SK-N-SH (cell line): ENCODE data around the gene SEPHS2. TPM values are rescaled to one million over a fixed set of nuclear protein-coding genes. Genes with fewer than 3 reads are reported as not detected.

Experiments used
- CTCF ChIA-PET: fragments of 300-600, 350-600 bp; formaldehyde crosslinking; extraction: SDS; loops from one replicate; lab custom pipeline; 2021; lab: Yijun Ruan, JAX
- POLR2A ChIA-PET: fragments of 350-600 bp; sonication (Branson Sonifier 250); formaldehyde crosslinking; extraction: SDS; loops from one replicate; lab custom pipeline; 2020; ENCODE audit warnings: antibody characterized with exemption, inconsistent platforms; lab: Yijun Ruan, JAX
- DNase-seq: peaks from one replicate; pipeline ENCODE4 v3.0.0; 2012
- H2AFZ ChIP-seq: fragments of 200-600 bp; sonication (generic); 2 replicates; pipeline ENCODE4 v1.8.1; 2016; ENCODE audit warnings: antibody characterized with exemption, mild to moderate bottlenecking, low read depth
- H3F3A ChIP-seq: fragments of 200-600 bp; sonication (generic); replicated peaks from 2 replicates; pipeline ENCODE3; 2016; ENCODE audit warnings: antibody characterized with exemption, mild to moderate bottlenecking; ENCODE audit not compliant: insufficient read depth
- H3K27ac ChIP-seq, 2 experiments: fragments of 200-500 bp in 1 of 2; fragments of 200-600 bp in 1 of 2; sonication (Bioruptor generic) in 1 of 2; sonication (generic), shearing (Covaris generic) in 1 of 2; 2 replicates each; pipeline versions ENCODE4 v1.5.1 to v1.6.1; 2014 to 2016; ENCODE audit warnings: low read depth in 2 of 2, inconsistent platforms in 1 of 2, low read length in 1 of 2, mild to moderate bottlenecking in 1 of 2, mixed read lengths in 1 of 2
- H3K27me3 ChIP-seq: fragments of 200-600 bp; sonication (generic), shearing (Covaris generic); 2 replicates; pipeline ENCODE4 v1.6.1; 2016; ENCODE audit warnings: mixed run types; ENCODE audit not compliant: insufficient read depth
- H3K36me3 ChIP-seq, 2 experiments: fragments of 200-500 bp in 1 of 2; fragments of 200-600 bp in 1 of 2; sonication (Bioruptor generic) in 1 of 2; sonication (generic) in 1 of 2; replicated peaks in 1 of 2; 2 replicates each; pipeline versions ENCODE3 to v1.5.1; 2014 to 2016; ENCODE audit warnings: low read length in 1 of 2, mild to moderate bottlenecking in 1 of 2; ENCODE audit not compliant: insufficient read depth in 2 of 2, control insufficient read depth in 1 of 2
- H3K4me1 ChIP-seq, 2 experiments: fragments of 200-500 bp in 1 of 2; fragments of 200-600 bp in 1 of 2; sonication (Bioruptor generic) in 1 of 2; sonication (generic), shearing (Covaris generic) in 1 of 2; 2 replicates each; pipeline versions ENCODE4 v1.5.1 to v1.6.1; 2014 to 2016; ENCODE audit warnings: low read depth in 1 of 2, low read length in 1 of 2, mixed run types in 1 of 2; ENCODE audit not compliant: insufficient read depth in 2 of 2, control insufficient read depth in 1 of 2
- H3K4me2 ChIP-seq: fragments of 200-600 bp; sonication (generic), shearing (Covaris generic); 2 replicates; pipeline ENCODE4 v1.6.1; 2017; ENCODE audit warnings: mixed run types
- H3K4me3 ChIP-seq, 2 experiments: fragments of 200-500 bp in 1 of 2; fragments of 200-600 bp in 1 of 2; sonication (Bioruptor generic) in 1 of 2; sonication (generic), shearing (Covaris generic) in 1 of 2; 2 replicates each; pipeline versions ENCODE4 v1.5.1 to v1.8.1; 2014 to 2016; ENCODE audit warnings: low read depth in 2 of 2, inconsistent platforms in 1 of 2, low read length in 1 of 2, mild to moderate bottlenecking in 1 of 2, mixed read lengths in 1 of 2, moderate library complexity in 1 of 2
- H3K79me2 ChIP-seq: fragments of 200-600 bp; sonication (generic); 2 replicates; pipeline ENCODE4 v1.8.1; 2017; ENCODE audit warnings: mild to moderate bottlenecking; ENCODE audit not compliant: insufficient read depth
- H3K9ac ChIP-seq: fragments of 200-600 bp; sonication (generic); 2 replicates; pipeline ENCODE4 v1.6.1; 2017; ENCODE audit warnings: mixed run types
- H3K9me2 ChIP-seq: fragments of 200-600 bp; sonication (generic); 2 replicates; pipeline ENCODE4 v1.6.1; 2017; ENCODE audit warnings: mixed run types
- H3K9me3 ChIP-seq: fragments of 200-600 bp; sonication (generic); 2 replicates; pipeline ENCODE4 v1.6.1; 2017; ENCODE audit warnings: mixed run types, mild to moderate bottlenecking, moderate library complexity
- H4K20me1 ChIP-seq: fragments of 200-600 bp; sonication (generic); 2 replicates; pipeline ENCODE4 v1.6.1; 2017; ENCODE audit warnings: mild to moderate bottlenecking, mixed run types; ENCODE audit not compliant: insufficient read depth
- CHD2 ChIP-seq: fragments of 150-350 bp; IDR thresholded peaks from 2 replicates; pipeline ENCODE4 v1.6.1; 2018; ENCODE audit warnings: low read length; ENCODE audit not compliant: partially characterized antibody
- ELF1 ChIP-seq: IDR thresholded peaks from 2 replicates; pipeline ENCODE4 v1.4.0; 2012
- EZH2phosphoT487 ChIP-seq: fragments of 200-600 bp; sonication (generic); IDR thresholded peaks from 2 replicates; pipeline ENCODE4 v1.6.1; 2017; ENCODE audit warnings: low read depth, mixed run types, mild to moderate bottlenecking, antibody characterized with exemption, moderate library complexity, borderline replicate concordance
- FOXM1 ChIP-seq: IDR thresholded peaks from 2 replicates; pipeline ENCODE4 v1.4.0; 2012; ENCODE audit warnings: low read depth, mild to moderate bottlenecking
- GATA2 ChIP-seq: sonication (generic); formaldehyde crosslinking; IDR thresholded peaks from 2 replicates; pipeline ENCODE4 v1.5.0; 2020; ENCODE audit warnings: mild to moderate bottlenecking, missing genetic modification reagents
- JUND ChIP-seq: IDR thresholded peaks from 2 replicates; pipeline ENCODE4 v1.4.0; 2012
- MXI1 ChIP-seq: IDR thresholded peaks from 2 replicates; pipeline ENCODE4 v1.6.1; 2012; ENCODE audit warnings: mild to moderate bottlenecking, low read depth, low read length, improper control_type of control experiment
- NFIC ChIP-seq: IDR thresholded peaks from 2 replicates; pipeline ENCODE4 v1.4.0; 2012; ENCODE audit warnings: borderline replicate concordance
- NRF1 ChIP-seq: IDR thresholded peaks from 2 replicates; pipeline ENCODE4 v1.6.1; 2012; ENCODE audit warnings: low read depth, mild to moderate bottlenecking, low read length
- RAD21 ChIP-seq: IDR thresholded peaks from 2 replicates; pipeline ENCODE4 v1.6.1; 2012; ENCODE audit warnings: mild to moderate bottlenecking, low read length
- RFX5 ChIP-seq: IDR thresholded peaks from 2 replicates; pipeline ENCODE4 v1.6.1; 2012; ENCODE audit warnings: mild to moderate bottlenecking, improper control_type of control experiment, low read length
- RXRA ChIP-seq: IDR thresholded peaks from 2 replicates; pipeline ENCODE4 v1.4.0; 2012; ENCODE audit warnings: low read depth, mild to moderate bottlenecking, borderline replicate concordance
- SIN3A ChIP-seq: IDR thresholded peaks from 2 replicates; pipeline ENCODE4 v1.6.1; 2012; ENCODE audit warnings: low read depth, mild to moderate bottlenecking, low read length, moderate library complexity, borderline replicate concordance
- SMC3 ChIP-seq: IDR thresholded peaks from 2 replicates; pipeline ENCODE4 v1.6.1; 2012; ENCODE audit warnings: low read depth, low read length, improper control_type of control experiment
- TAF1 ChIP-seq: IDR thresholded peaks from 2 replicates; pipeline ENCODE4 v1.6.1; 2012; ENCODE audit warnings: low read depth, mild to moderate bottlenecking, low read length, moderate library complexity, borderline replicate concordance
- TCF12 ChIP-seq: IDR thresholded peaks from 2 replicates; pipeline ENCODE4 v1.4.0; 2012
- TEAD4 ChIP-seq: IDR thresholded peaks from 2 replicates; pipeline ENCODE4 v1.4.0; 2012; ENCODE audit warnings: mild to moderate bottlenecking, borderline replicate concordance; ENCODE audit not compliant: insufficient read depth
- WGBS: methylation state at CpG from one replicate; pipeline ENCODE4 v1.1.6; 2017; ENCODE audit warnings: low lambda C conversion rate; 5-methylcytosine and 5-hydroxymethylcytosine counted together
- polyA plus RNA-seq, 3 experiments: library from polyadenylated mRNA; depleted of rRNA; stranded (reverse); fragments of >200 nt; gene quantifications; 2 replicates each; pipeline ENCODE4 v1.2.3, GENCODE V29; 2012
- TF ChIP-seq, protein P1 (sequence below): fragments of 200-600 bp; sonication (generic); IDR thresholded peaks from 2 replicates; pipeline ENCODE4 v1.6.1; 2017; ENCODE audit warnings: antibody characterized with exemption, mild to moderate bottlenecking, moderate library complexity
- TF ChIP-seq, protein P2 (sequence below): IDR thresholded peaks from 2 replicates; pipeline ENCODE4 v1.4.0; 2012; ENCODE audit warnings: low read depth, borderline replicate concordance
- TF ChIP-seq, protein P3 (sequence below): fragments of 150-350 bp; IDR thresholded peaks from 2 replicates; pipeline ENCODE4 v1.6.1; 2017; ENCODE audit warnings: antibody characterized with exemption, low read length, low read depth, borderline replicate concordance
- TF ChIP-seq, protein P4 (sequence below): IDR thresholded peaks from 2 replicates; pipeline ENCODE4; 2012
- TF ChIP-seq, protein P5 (sequence below): IDR thresholded peaks from 2 replicates; pipeline ENCODE4 v1.6.1; 2012; ENCODE audit warnings: mild to moderate bottlenecking, low read depth, low read length, moderate library complexity
- TF ChIP-seq, protein P6 (sequence below): IDR thresholded peaks from 2 replicates; pipeline ENCODE4 v1.4.0; 2012; ENCODE audit warnings: low read depth

SEPHS2 gene
- polyA plus RNA-seq, 1 of the 3 experiments (the other 2 are of a cell fraction): 30.8 TPM

DNA sequence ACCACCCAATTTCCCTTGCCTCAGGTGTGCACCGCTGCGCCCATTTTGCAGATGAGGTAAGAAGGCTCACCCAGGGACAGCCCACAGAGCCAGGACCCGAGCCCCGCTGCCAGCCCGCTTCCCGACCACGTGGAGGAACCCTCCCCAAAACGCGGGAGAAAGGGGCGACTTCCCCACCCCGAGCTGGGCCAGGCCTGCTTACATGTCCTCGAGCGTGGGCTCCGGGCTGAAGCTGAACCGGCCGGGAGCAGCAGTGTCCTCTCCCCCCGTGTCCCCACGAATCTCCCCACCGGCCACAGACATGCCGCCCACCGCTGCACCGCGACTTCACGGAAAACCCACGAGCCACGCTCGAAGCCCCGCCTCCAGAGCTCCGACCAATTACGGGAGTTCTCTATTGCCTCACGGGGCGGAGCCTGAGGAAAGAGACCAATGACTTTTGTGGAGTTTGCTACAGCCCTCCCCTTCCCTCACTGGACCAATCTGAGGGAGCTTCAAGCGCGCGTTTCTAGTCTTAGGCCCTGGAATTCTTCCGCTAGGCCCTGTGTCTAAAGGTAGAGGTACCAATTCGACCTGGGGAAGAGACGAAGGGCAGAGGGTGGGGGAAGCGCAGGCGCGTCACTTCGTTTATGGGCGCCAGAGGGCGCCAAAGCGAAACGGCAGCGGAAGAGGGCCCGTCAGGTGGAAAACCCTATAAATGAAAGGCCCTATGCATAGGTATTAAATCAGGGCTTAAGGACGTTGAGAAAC, 15.8 kb downstream of the SEPHS2 start, which contains the start of gene DCTPP1:
TSS of gene DCTPP1 (minus strand) at position 353 of the 750 bp plus-strand sequence. CDS start at position 303, 50 bp downstream.
- Histone ChIP-seq H3K4me1 (peaks cover 6 to 10% of the 10 kb centered on the region in 2 experiments; a peak in 1 of 4 replicates), H3K9me2 (no peaks in the 10 kb centered on the region), H3K9me3 (no peaks in the 10 kb centered on the region), H3K36me3 (peaks cover 0 to 15% of the 10 kb centered on the region in 2 experiments), H3K27me3 (no peaks in the 10 kb centered on the region), H2AFZ (peak within 1 kb of the TSS; percentile 89), H3F3A (no peaks in the 10 kb centered on the region), H3K4me3 (peak within 1 kb of the TSS; percentile 69 to 82), H3K79me2 (peaks cover 43% of the 10 kb centered on the region), H3K4me2 (peak within 1 kb of the TSS; percentile 90), H3K27ac (peak within 1 kb of the TSS; percentile 41 to 56; a peak in 3 of 4 replicates), H4K20me1 (no peaks in the 10 kb centered on the region), H3K9ac (peak within 1 kb of the TSS; percentile 63)
- ChIA-PET CTCF (interaction anchor here (0.6 to 2.8 kb wide), 41 partner anchors 11 to 267 kb away, joined by 3 to 27 read pairs (median 4); partner anchors contain the start of genes FBRS, SEPHS2, ZNF747 and ZNF768), POLR2A (interaction anchor here (0.6 to 1.7 kb wide), 14 partner anchors 11 to 229 kb away, joined by 3 to 15 read pairs (median 4); partner anchors contain the start of genes ZNF688, ZNF689, ZNF768 and ZNF785)
- DNase-seq: peak; percentile 94
- 1% methylated on average over 38 of the region's 49 CpGs for WGBS
- TF ChIP-seq MXI1 (peak; percentile 97), FOXM1 (no peak), RFX5 (peak; percentile 80), RAD21 (peak; percentile 74), TEAD4 (no peak), SIN3A (no peak), GATA2 (CRISPR knock-in tag) (no peak), CHD2 (no peak), TCF12 (no peak), NRF1 (peak; percentile 64), TAF1 (peak; percentile 68), SMC3 (peak; percentile 81), EZH2phosphoT487 (no peak), NFIC (no peak), ELF1 (peak; percentile 72), RXRA (no peak), JUND (no peak)
- TF ChIP-seq, protein P1, sequence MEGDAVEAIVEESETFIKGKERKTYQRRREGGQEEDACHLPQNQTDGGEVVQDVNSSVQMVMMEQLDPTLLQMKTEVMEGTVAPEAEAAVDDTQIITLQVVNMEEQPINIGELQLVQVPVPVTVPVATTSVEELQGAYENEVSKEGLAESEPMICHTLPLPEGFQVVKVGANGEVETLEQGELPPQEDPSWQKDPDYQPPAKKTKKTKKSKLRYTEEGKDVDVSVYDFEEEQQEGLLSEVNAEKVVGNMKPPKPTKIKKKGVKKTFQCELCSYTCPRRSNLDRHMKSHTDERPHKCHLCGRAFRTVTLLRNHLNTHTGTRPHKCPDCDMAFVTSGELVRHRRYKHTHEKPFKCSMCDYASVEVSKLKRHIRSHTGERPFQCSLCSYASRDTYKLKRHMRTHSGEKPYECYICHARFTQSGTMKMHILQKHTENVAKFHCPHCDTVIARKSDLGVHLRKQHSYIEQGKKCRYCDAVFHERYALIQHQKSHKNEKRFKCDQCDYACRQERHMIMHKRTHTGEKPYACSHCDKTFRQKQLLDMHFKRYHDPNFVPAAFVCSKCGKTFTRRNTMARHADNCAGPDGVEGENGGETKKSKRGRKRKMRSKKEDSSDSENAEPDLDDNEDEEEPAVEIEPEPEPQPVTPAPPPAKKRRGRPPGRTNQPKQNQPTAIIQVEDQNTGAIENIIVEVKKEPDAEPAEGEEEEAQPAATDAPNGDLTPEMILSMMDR: peak; percentile 85
- TF ChIP-seq, protein P2, sequence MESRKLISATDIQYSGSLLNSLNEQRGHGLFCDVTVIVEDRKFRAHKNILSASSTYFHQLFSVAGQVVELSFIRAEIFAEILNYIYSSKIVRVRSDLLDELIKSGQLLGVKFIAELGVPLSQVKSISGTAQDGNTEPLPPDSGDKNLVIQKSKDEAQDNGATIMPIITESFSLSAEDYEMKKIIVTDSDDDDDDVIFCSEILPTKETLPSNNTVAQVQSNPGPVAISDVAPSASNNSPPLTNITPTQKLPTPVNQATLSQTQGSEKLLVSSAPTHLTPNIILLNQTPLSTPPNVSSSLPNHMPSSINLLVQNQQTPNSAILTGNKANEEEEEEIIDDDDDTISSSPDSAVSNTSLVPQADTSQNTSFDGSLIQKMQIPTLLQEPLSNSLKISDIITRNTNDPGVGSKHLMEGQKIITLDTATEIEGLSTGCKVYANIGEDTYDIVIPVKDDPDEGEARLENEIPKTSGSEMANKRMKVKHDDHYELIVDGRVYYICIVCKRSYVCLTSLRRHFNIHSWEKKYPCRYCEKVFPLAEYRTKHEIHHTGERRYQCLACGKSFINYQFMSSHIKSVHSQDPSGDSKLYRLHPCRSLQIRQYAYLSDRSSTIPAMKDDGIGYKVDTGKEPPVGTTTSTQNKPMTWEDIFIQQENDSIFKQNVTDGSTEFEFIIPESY: no peak
- TF ChIP-seq, protein P3, sequence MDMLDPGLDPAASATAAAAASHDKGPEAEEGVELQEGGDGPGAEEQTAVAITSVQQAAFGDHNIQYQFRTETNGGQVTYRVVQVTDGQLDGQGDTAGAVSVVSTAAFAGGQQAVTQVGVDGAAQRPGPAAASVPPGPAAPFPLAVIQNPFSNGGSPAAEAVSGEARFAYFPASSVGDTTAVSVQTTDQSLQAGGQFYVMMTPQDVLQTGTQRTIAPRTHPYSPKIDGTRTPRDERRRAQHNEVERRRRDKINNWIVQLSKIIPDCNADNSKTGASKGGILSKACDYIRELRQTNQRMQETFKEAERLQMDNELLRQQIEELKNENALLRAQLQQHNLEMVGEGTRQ: no peak
- TF ChIP-seq, protein P4, sequence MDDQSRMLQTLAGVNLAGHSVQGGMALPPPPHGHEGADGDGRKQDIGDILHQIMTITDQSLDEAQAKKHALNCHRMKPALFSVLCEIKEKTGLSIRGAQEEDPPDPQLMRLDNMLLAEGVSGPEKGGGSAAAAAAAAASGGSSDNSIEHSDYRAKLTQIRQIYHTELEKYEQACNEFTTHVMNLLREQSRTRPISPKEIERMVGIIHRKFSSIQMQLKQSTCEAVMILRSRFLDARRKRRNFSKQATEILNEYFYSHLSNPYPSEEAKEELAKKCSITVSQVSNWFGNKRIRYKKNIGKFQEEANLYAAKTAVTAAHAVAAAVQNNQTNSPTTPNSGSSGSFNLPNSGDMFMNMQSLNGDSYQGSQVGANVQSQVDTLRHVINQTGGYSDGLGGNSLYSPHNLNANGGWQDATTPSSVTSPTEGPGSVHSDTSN: no peak
- TF ChIP-seq, protein P5, sequence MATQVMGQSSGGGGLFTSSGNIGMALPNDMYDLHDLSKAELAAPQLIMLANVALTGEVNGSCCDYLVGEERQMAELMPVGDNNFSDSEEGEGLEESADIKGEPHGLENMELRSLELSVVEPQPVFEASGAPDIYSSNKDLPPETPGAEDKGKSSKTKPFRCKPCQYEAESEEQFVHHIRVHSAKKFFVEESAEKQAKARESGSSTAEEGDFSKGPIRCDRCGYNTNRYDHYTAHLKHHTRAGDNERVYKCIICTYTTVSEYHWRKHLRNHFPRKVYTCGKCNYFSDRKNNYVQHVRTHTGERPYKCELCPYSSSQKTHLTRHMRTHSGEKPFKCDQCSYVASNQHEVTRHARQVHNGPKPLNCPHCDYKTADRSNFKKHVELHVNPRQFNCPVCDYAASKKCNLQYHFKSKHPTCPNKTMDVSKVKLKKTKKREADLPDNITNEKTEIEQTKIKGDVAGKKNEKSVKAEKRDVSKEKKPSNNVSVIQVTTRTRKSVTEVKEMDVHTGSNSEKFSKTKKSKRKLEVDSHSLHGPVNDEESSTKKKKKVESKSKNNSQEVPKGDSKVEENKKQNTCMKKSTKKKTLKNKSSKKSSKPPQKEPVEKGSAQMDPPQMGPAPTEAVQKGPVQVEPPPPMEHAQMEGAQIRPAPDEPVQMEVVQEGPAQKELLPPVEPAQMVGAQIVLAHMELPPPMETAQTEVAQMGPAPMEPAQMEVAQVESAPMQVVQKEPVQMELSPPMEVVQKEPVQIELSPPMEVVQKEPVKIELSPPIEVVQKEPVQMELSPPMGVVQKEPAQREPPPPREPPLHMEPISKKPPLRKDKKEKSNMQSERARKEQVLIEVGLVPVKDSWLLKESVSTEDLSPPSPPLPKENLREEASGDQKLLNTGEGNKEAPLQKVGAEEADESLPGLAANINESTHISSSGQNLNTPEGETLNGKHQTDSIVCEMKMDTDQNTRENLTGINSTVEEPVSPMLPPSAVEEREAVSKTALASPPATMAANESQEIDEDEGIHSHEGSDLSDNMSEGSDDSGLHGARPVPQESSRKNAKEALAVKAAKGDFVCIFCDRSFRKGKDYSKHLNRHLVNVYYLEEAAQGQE: no peak
- TF ChIP-seq, protein P6, sequence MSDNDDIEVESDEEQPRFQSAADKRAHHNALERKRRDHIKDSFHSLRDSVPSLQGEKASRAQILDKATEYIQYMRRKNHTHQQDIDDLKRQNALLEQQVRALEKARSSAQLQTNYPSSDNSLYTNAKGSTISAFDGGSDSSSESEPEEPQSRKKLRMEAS: peak; percentile 92
